Measurements from ENCODE around the gene TNS1.

DNA sequence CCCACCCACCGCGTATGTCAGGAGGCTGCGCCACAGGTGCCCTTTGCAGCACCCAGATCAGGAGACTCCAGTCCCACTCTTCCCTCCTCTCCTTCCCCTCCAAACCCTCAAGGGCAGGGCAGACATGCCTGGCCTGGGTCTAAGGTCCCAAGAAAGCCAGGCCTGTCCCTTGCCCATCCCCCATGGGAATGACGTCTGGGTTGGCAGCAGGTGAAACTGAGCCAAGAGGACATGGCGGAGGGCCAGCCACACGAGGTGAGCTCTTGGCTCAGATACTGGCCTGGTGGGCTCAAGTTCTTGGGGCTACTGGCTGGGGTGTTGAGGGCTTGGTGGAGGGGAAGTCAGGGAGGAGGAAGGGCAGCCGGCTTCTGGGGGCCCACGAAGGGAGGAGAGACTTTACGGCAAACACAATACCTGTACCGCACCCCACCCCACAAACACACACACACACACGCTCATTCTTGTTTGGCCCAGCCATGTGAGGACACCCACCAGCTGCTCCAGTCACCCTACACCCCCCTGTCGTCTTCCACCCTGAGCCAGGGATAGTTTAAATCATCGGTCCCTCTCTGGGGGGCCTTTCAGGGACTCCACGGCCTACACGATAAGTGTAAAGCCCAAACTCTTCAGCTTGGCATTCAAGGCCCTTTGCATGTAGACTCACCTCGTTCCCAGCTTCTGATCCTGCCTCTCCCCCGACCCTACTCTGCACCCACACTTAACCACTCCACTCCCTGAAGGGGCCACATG lies 24.1 kb upstream of the TNS1 start:
- no peak for TF ChIP-seq KDM1A (IDR thresholded peaks at IDR 0.05; ENCODE audit: borderline replicate concordance)
- no peak for TF ChIP-seq SRF (IDR thresholded peaks at IDR 0.05; ENCODE audit: low read depth in 2 of 2, low read length in 2 of 2)
- TF ChIP-seq, protein P1, sequence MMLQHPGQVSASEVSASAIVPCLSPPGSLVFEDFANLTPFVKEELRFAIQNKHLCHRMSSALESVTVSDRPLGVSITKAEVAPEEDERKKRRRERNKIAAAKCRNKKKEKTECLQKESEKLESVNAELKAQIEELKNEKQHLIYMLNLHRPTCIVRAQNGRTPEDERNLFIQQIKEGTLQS (IDR thresholded peaks at IDR 0.05; ENCODE audit: borderline replicate concordance, extremely low read depth, low read depth, low read length) = no peak
- TF ChIP-seq RCOR1 (conservative IDR thresholded peaks at IDR 0.05; ENCODE audit: low read depth, low read length) = no peak
- no peak for TF ChIP-seq NRF1 (conservative IDR thresholded peaks at IDR 0.05; ENCODE audit: low read depth, low read length)
- TF ChIP-seq, protein P2, sequence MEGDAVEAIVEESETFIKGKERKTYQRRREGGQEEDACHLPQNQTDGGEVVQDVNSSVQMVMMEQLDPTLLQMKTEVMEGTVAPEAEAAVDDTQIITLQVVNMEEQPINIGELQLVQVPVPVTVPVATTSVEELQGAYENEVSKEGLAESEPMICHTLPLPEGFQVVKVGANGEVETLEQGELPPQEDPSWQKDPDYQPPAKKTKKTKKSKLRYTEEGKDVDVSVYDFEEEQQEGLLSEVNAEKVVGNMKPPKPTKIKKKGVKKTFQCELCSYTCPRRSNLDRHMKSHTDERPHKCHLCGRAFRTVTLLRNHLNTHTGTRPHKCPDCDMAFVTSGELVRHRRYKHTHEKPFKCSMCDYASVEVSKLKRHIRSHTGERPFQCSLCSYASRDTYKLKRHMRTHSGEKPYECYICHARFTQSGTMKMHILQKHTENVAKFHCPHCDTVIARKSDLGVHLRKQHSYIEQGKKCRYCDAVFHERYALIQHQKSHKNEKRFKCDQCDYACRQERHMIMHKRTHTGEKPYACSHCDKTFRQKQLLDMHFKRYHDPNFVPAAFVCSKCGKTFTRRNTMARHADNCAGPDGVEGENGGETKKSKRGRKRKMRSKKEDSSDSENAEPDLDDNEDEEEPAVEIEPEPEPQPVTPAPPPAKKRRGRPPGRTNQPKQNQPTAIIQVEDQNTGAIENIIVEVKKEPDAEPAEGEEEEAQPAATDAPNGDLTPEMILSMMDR (IDR thresholded peaks at IDR 0.05 in 2 of 3, conservative IDR thresholded peaks at IDR 0.05 in 1 of 3; ENCODE audit: control insufficient read depth in 2 of 3, extremely low read depth in 1 of 3, insufficient read depth in 1 of 3, low read depth in 3 of 3, low read length in 3 of 3) = no peak
